ENCODE data around the gene KIAA0040. TPM values are rescaled to one million over a fixed set of nuclear protein-coding genes. Genes with fewer than 3 reads are reported as not detected.

The KIAA0040 gene
- total RNA-seq, 4 donors from 2014 or later = 12.3 to 22.1 (median 16.3) TPM

GRCh38 chr1:175186433-175187160, 6.0 kb downstream of the KIAA0040 start:
- Histone ChIP-seq H3K27ac (peak overlapping the region in 1 of 2 donors; percentile 24), H3K4me3 (no peak overlapping the region), H3K36me3 (no peaks in the 10 kb centered on the region), H3K4me1 (no peaks in the 10 kb centered on the region), H3K27me3 (no peaks in the 10 kb centered on the region), H3K9me3 (no peaks in the 10 kb centered on the region)
- TF ChIP-seq CTCF (IDR thresholded peaks at IDR 0.05) (no peak), POLR2A (IDR thresholded peaks at IDR 0.05) (no peak)
- intact Hi-C loops (cut with DNase I; ENCODE audit: low total_unique reads) = no loop called here
- no peak for DNase-seq

- H3K4me1 ChIP-seq = no peaks in the 10 kb centered on the region
- H3K36me3 ChIP-seq = no peaks in the 10 kb centered on the region
Measured at GRCh38 chr1:175185903-175186302, 6.7 kb downstream of the KIAA0040 start.

GRCh38 chr1:175183586-175183985, 9.0 kb downstream of the KIAA0040 start:
- H3K27me3 ChIP-seq = no peaks in the 10 kb centered on the region
- H3K4me1 ChIP-seq = no peaks in the 10 kb centered on the region
- TF ChIP-seq POLR2A (IDR thresholded peaks at IDR 0.05) (no peak), CTCF (IDR thresholded peaks at IDR 0.05) (no peak)

More at GRCh38 chr1:175185903-175186302, 6.7 kb downstream of the KIAA0040 start:
- H3K9me3 ChIP-seq = no peaks in the 10 kb centered on the region
- no peak overlapping the region for H3K4me3 ChIP-seq
- H3K27ac ChIP-seq = peak overlapping the region in 1 of 2 donors; percentile 24
- intact Hi-C loops (cut with DNase I; ENCODE audit: low total_unique reads) = no loop called here
- H3K27me3 ChIP-seq = no peaks in the 10 kb centered on the region
- DNase-seq = no peak
- no peak for TF ChIP-seq POLR2A (IDR thresholded peaks at IDR 0.05)
- TF ChIP-seq CTCF (IDR thresholded peaks at IDR 0.05) = no peak

GRCh38 chr1:175182201-175182746, 10.3 kb downstream of the KIAA0040 start:
- no peaks in the 10 kb centered on the region for H3K27me3 ChIP-seq
- DNase-seq = no peak
- no peaks in the 10 kb centered on the region for H3K4me1 ChIP-seq
- no peaks in the 10 kb centered on the region for H3K36me3 ChIP-seq
- TF ChIP-seq POLR2A (IDR thresholded peaks at IDR 0.05) (no peak), CTCF (IDR thresholded peaks at IDR 0.05) (no peak)
- no peak overlapping the region for H3K27ac ChIP-seq
- intact Hi-C loops (cut with DNase I; ENCODE audit: low total_unique reads) = no loop called here
- no peak overlapping the region for H3K4me3 ChIP-seq
- H3K9me3 ChIP-seq = no peaks in the 10 kb centered on the region

More at GRCh38 chr1:175183586-175183985, 9.0 kb downstream of the KIAA0040 start:
- Histone ChIP-seq H3K4me3 (no peak overlapping the region), H3K27ac (no peak overlapping the region), H3K36me3 (no peaks in the 10 kb centered on the region), H3K9me3 (no peaks in the 10 kb centered on the region)
- intact Hi-C loops (cut with DNase I; ENCODE audit: low total_unique reads) = no loop called here
- DNase-seq = no peak

GRCh38 chr1:175179837-175180590, 12.6 kb downstream of the KIAA0040 start:
- no peaks in the 10 kb centered on the region for H3K9me3 ChIP-seq
- no peak overlapping the region for H3K27ac ChIP-seq
- DNase-seq = no peak
- intact Hi-C loops (cut with DNase I; ENCODE audit: low total_unique reads) = no loop called here
- no peak overlapping the region for H3K4me3 ChIP-seq
- no peak for TF ChIP-seq POLR2A (IDR thresholded peaks at IDR 0.05)
- TF ChIP-seq CTCF (IDR thresholded peaks at IDR 0.05) = no peak
- no peaks in the 10 kb centered on the region for H3K4me1 ChIP-seq
- no peaks in the 10 kb centered on the region for H3K36me3 ChIP-seq
- H3K27me3 ChIP-seq = no peaks in the 10 kb centered on the region
